GM23338 (cell line): ENCODE measurements around the gene DPF3. TPM values are rescaled to one million over a fixed set of nuclear protein-coding genes. Genes with fewer than 3 reads are reported as not detected.

Experiments used
- ATAC-seq: fragments of 200-7000 bp; cut with Tn5 transposase; 3 replicates; pipeline ENCODE4 v1.9.1; 2020
- DNase-seq: peaks from one replicate; pipeline ENCODE4 v3.0.0-alpha.2; 2015; ENCODE audit warnings: low spot score
- H2AFZ ChIP-seq: fragments of 200-600 bp; sonication (generic); 2 replicates; pipeline ENCODE4 v1.8.0; 2016; ENCODE audit warnings: antibody characterized with exemption, mild to moderate bottlenecking, moderate library complexity
- H3F3A ChIP-seq: fragments of 200-600 bp; sonication (generic); replicated peaks from 2 replicates; pipeline ENCODE4 v1.8.0; 2017; ENCODE audit warnings: antibody characterized with exemption, mixed run types, low read depth
- H3K27ac ChIP-seq: fragments of 200-600 bp; sonication (generic); 2 replicates; pipeline ENCODE4 v1.6.1; 2016; ENCODE audit warnings: low read depth
- H3K27me3 ChIP-seq: fragments of 200-600 bp; sonication (generic); 2 replicates; pipeline ENCODE4 v1.8.0; 2016; ENCODE audit warnings: mild to moderate bottlenecking, mixed run types, moderate library complexity; ENCODE audit not compliant: insufficient read depth
- H3K36me3 ChIP-seq: fragments of 200-600 bp; sonication (generic); 2 replicates; pipeline ENCODE4 v1.8.0; 2016; ENCODE audit warnings: mild to moderate bottlenecking; ENCODE audit not compliant: insufficient read depth
- H3K4me1 ChIP-seq: fragments of 200-600 bp; sonication (generic); 2 replicates; pipeline ENCODE4 v1.8.0; 2016; ENCODE audit warnings: mild to moderate bottlenecking, moderate library complexity; ENCODE audit not compliant: insufficient read depth
- H3K4me2 ChIP-seq: fragments of 200-600 bp; sonication (generic); 2 replicates; pipeline ENCODE4 v1.7.1; 2017; ENCODE audit warnings: mixed run types
- H3K4me3 ChIP-seq: fragments of 200-600 bp; sonication (generic); 2 replicates; pipeline ENCODE4 v1.6.1; 2016; ENCODE audit warnings: mixed run types
- H3K79me2 ChIP-seq: fragments of 200-600 bp; sonication (generic); replicated peaks from 2 replicates; pipeline ENCODE4 v1.8.0; 2017; ENCODE audit warnings: mild to moderate bottlenecking; ENCODE audit not compliant: insufficient read depth
- H3K9me2 ChIP-seq: fragments of 200-600 bp; sonication (generic); 2 replicates; pipeline ENCODE4 v1.8.0; 2017; ENCODE audit not compliant: insufficient read depth
- H4K20me1 ChIP-seq: fragments of 200-600 bp; sonication (generic); replicated peaks from 2 replicates; pipeline ENCODE4 v1.8.0; 2017; ENCODE audit warnings: mild to moderate bottlenecking; ENCODE audit not compliant: insufficient read depth
- H3K27ac Mint-ChIP-seq: 2 replicates; pipeline ENCODE4 v1.8.0; 2020; ENCODE audit warnings: inconsistent platforms, mild to moderate bottlenecking, moderate library complexity, mixed read lengths
- H3K27me3 Mint-ChIP-seq: 3 replicates; pipeline ENCODE4 v1.8.0; 2022; ENCODE audit warnings: low read depth, mild to moderate bottlenecking, moderate library complexity, mixed read lengths, inconsistent platforms; ENCODE audit not compliant: insufficient read depth, poor library complexity
- H3K36me3 Mint-ChIP-seq: 3 replicates; pipeline ENCODE4 v1.8.0; 2021; ENCODE audit warnings: low read depth, mild to moderate bottlenecking, inconsistent platforms, moderate library complexity, mixed read lengths
- H3K4me1 Mint-ChIP-seq: 3 replicates; pipeline ENCODE4 v1.8.0; 2020; ENCODE audit warnings: mild to moderate bottlenecking, inconsistent platforms, mixed read lengths
- H3K4me3 Mint-ChIP-seq: 3 replicates; pipeline ENCODE4 v1.8.0; 2021; ENCODE audit warnings: moderate library complexity, mild to moderate bottlenecking, inconsistent platforms, mixed read lengths
- H3K9me3 Mint-ChIP-seq: 3 replicates; pipeline ENCODE4 v1.8.0; 2020; ENCODE audit warnings: moderate library complexity, mild to moderate bottlenecking, inconsistent platforms, mixed read lengths
- NANOG ChIP-seq: IDR thresholded peaks from 2 replicates; pipeline ENCODE4 v1.6.1; 2016; ENCODE audit warnings: antibody characterized with exemption, borderline replicate concordance
- ZNF331 ChIP-seq: fragments of 250-450 bp; sonication (Bioruptor Pico); IDR thresholded peaks from 2 replicates; pipeline ENCODE4 v1.5.0; 2020; ENCODE audit warnings: low read depth, mild to moderate bottlenecking, moderate library complexity
- polyA plus RNA-seq: library from polyadenylated mRNA; unstranded; fragments of >200 nt; fragmentation: Nextera tagmentation; extraction: Ambion mirVana; gene quantifications from 2 replicates; pipeline ENCODE4 v1.2.1, GENCODE V29; 2016
- total RNA-seq: library from RNA; depleted of rRNA; stranded (reverse); fragments of >200 nt; shearing (Covaris generic); gene quantifications from 2 replicates; pipeline ENCODE4 v1.2.3, GENCODE V29; 2014
- TF ChIP-seq, protein P1 (sequence below), 2 experiments: fragments of 200-600 bp in 1 of 2; sonication (generic) in 1 of 2; conservative IDR thresholded peaks; 2 replicates each; pipeline versions ENCODE4 v1.5.1 to v1.6.1; 2016 to 2017; ENCODE audit warnings: antibody characterized with exemption in 2 of 2, low read depth in 2 of 2, mild to moderate bottlenecking in 2 of 2, moderate library complexity in 1 of 2
- TF ChIP-seq, protein P2 (sequence below): IDR thresholded peaks from one replicate; pipeline ENCODE4 v1.6.1; 2018; ENCODE audit warnings: antibody characterized with exemption; ENCODE audit not compliant: unreplicated experiment

Gene DPF3
- total and polyA plus RNA-seq, 2 experiments from 2014 or later, result 0.18 to 1.0 TPM

DNA sequence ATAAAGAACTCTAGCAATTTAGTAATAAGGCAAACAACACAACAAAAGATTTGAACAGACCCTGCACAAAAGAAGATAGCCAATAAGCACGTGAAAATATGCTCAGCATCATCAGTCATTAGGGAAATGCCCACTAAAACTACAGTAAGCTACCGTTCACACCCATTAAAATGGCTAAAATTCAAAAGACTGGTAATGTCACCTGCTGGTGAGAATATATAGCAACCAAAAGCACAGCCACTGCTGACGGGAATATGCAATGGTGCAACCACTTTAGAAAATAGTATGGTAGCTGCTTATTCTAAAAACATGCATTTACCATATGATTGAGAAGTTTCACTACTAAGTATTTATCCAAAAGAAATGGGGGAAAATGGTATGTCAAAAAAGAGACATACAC is 74.9 kb downstream of the DPF3 start:
- Histone ChIP-seq H3K36me3 (no peaks in the 10 kb centered on the region; the same call in 1 of the 2 replicates), H3K9me2 (peaks cover 10% of the 10 kb centered on the region; the same call in 1 of the 2 replicates), H2AFZ (no peak overlapping the region), H3K79me2 (no peaks in the 10 kb centered on the region), H3F3A (no peaks in the 10 kb centered on the region), H3K4me2 (no peak overlapping the region), H3K27ac (no peak overlapping the region), H3K4me1 (no peaks in the 10 kb centered on the region), H3K4me3 (no peak overlapping the region), H4K20me1 (no peaks in the 10 kb centered on the region), H3K27me3 (no peaks in the 10 kb centered on the region)
- Mint-ChIP-seq H3K4me1 (peaks cover 7% of the 10 kb centered on the region; the same call in 2 of the 3 replicates), H3K36me3 (peaks cover 7% of the 10 kb centered on the region; the same call in 1 of the 3 replicates), H3K27ac (no peak overlapping the region), H3K27me3 (peaks cover 3% of the 10 kb centered on the region), H3K4me3 (no peak overlapping the region), H3K9me3 (peaks cover 15% of the 10 kb centered on the region; the same call in 2 of the 3 replicates)
- ATAC-seq (no peak), DNase-seq (no peak)
- TF ChIP-seq, protein P1, sequence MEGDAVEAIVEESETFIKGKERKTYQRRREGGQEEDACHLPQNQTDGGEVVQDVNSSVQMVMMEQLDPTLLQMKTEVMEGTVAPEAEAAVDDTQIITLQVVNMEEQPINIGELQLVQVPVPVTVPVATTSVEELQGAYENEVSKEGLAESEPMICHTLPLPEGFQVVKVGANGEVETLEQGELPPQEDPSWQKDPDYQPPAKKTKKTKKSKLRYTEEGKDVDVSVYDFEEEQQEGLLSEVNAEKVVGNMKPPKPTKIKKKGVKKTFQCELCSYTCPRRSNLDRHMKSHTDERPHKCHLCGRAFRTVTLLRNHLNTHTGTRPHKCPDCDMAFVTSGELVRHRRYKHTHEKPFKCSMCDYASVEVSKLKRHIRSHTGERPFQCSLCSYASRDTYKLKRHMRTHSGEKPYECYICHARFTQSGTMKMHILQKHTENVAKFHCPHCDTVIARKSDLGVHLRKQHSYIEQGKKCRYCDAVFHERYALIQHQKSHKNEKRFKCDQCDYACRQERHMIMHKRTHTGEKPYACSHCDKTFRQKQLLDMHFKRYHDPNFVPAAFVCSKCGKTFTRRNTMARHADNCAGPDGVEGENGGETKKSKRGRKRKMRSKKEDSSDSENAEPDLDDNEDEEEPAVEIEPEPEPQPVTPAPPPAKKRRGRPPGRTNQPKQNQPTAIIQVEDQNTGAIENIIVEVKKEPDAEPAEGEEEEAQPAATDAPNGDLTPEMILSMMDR (conservative IDR thresholded peaks at IDR 0.05; ENCODE audit: low read depth in 2 of 2), result no peak; a peak in 1 of 4 replicates

DNA sequence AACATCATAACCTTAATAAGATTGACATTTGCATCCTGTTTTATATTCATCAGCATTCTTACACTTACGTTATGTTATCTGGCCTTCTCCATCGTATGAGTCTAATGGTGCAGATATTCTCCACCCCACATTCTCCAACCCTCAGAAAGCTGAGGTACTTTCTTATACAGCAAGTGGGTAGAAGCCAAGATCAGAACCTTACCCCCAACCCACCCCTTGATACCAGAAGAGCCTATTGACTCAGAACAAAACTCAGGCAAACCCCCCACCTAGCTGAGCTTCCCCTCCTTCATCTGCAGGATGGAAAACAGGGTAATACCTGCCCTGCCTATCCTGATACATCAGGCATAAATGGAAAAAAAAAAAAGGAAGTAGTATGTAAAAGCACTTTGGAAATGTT is 77.6 kb downstream of the DPF3 start:
- Histone ChIP-seq H3F3A (no peaks in the 10 kb centered on the region), H3K36me3 (no peaks in the 10 kb centered on the region; the same call in 1 of the 2 replicates), H3K4me1 (no peaks in the 10 kb centered on the region), H3K9me2 (no peaks in the 10 kb centered on the region), H3K27ac (no peak overlapping the region), H3K79me2 (no peaks in the 10 kb centered on the region), H2AFZ (no peak overlapping the region), H3K27me3 (no peaks in the 10 kb centered on the region), H3K4me3 (no peak overlapping the region), H3K4me2 (no peak overlapping the region), H4K20me1 (no peaks in the 10 kb centered on the region)
- H3K9me3 Mint-ChIP-seq, result peaks cover 15% of the 10 kb centered on the region; the same call in 2 of the 3 replicates
- no peak for ATAC-seq
- H3K4me3 Mint-ChIP-seq, result no peak overlapping the region
- H3K27me3 Mint-ChIP-seq, result no peaks in the 10 kb centered on the region
- no peak overlapping the region for H3K27ac Mint-ChIP-seq
- no peak for DNase-seq
- H3K4me1 Mint-ChIP-seq, result peaks cover 11% of the 10 kb centered on the region
- no peak for TF ChIP-seq NANOG
- peaks cover 7% of the 10 kb centered on the region; the same call in 1 of the 3 replicates for H3K36me3 Mint-ChIP-seq

DNA sequence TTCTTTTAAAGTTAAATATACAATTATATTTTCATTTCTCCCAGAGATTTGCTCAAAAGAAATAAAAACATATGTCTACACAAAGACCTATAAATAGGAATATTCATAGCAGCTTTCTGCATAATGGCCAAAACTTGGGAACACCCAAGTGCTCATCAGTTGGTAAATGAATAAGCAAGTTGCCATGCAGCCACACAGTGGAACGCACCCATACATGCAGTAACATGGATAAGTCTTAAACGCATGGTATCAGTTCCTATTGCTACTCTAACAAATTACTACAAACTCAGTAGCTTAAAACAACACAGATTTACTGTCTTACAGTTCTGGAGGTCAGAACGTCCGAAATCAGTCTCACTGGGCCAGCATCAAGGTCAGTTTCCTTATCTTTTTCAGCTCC is 78.5 kb downstream of the DPF3 start:
- Mint-ChIP-seq H3K36me3 (peaks cover 7% of the 10 kb centered on the region; the same call in 1 of the 3 replicates), H3K27me3 (no peaks in the 10 kb centered on the region), H3K4me1 (peaks cover 11% of the 10 kb centered on the region), H3K27ac (no peak overlapping the region), H3K4me3 (no peak overlapping the region), H3K9me3 (peaks cover 15% of the 10 kb centered on the region; the same call in 2 of the 3 replicates)
- Histone ChIP-seq H2AFZ (no peak overlapping the region), H3K79me2 (no peaks in the 10 kb centered on the region), H3K9me2 (no peaks in the 10 kb centered on the region), H3F3A (no peaks in the 10 kb centered on the region), H3K4me3 (no peak overlapping the region), H3K4me2 (no peak overlapping the region), H4K20me1 (no peaks in the 10 kb centered on the region), H3K36me3 (no peaks in the 10 kb centered on the region; the same call in 1 of the 2 replicates), H3K27me3 (no peaks in the 10 kb centered on the region), H3K27ac (no peak overlapping the region), H3K4me1 (no peaks in the 10 kb centered on the region)
- TF ChIP-seq, protein P2, sequence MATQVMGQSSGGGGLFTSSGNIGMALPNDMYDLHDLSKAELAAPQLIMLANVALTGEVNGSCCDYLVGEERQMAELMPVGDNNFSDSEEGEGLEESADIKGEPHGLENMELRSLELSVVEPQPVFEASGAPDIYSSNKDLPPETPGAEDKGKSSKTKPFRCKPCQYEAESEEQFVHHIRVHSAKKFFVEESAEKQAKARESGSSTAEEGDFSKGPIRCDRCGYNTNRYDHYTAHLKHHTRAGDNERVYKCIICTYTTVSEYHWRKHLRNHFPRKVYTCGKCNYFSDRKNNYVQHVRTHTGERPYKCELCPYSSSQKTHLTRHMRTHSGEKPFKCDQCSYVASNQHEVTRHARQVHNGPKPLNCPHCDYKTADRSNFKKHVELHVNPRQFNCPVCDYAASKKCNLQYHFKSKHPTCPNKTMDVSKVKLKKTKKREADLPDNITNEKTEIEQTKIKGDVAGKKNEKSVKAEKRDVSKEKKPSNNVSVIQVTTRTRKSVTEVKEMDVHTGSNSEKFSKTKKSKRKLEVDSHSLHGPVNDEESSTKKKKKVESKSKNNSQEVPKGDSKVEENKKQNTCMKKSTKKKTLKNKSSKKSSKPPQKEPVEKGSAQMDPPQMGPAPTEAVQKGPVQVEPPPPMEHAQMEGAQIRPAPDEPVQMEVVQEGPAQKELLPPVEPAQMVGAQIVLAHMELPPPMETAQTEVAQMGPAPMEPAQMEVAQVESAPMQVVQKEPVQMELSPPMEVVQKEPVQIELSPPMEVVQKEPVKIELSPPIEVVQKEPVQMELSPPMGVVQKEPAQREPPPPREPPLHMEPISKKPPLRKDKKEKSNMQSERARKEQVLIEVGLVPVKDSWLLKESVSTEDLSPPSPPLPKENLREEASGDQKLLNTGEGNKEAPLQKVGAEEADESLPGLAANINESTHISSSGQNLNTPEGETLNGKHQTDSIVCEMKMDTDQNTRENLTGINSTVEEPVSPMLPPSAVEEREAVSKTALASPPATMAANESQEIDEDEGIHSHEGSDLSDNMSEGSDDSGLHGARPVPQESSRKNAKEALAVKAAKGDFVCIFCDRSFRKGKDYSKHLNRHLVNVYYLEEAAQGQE, result no peak
- TF ChIP-seq ZNF331, result no peak
- no peak for ATAC-seq
- DNase-seq, result no peak
